BE2C (cell line): ENCODE results near the gene ALLC.
"Not testable (repeated sequence)": the region's sequence is repeated elsewhere in the genome, so short reads cannot be mapped to it uniquely, and the experiment has no call there.

Experiments
- DNase-seq: peaks from one replicate; pipeline ENCODE4 v3.0.0-alpha.2; 2020
- H3K27me3 ChIP-seq: fragments of 250-450 bp; sonication (Bioruptor Pico); 2 replicates; pipeline ENCODE4 v1.5.1; 2020; ENCODE audit warnings: mild to moderate bottlenecking
- H3K36me3 ChIP-seq: fragments of 250-450 bp; sonication (Bioruptor Pico); 2 replicates; pipeline ENCODE4 v1.5.1; 2020; ENCODE audit warnings: mild to moderate bottlenecking
- H3K4me1 ChIP-seq: fragments of 250-450 bp; sonication (Bioruptor Pico); 2 replicates; pipeline ENCODE4 v1.5.1; 2020
- H3K4me3 ChIP-seq: 2 replicates; pipeline ENCODE4 v1.5.1; 2011; ENCODE audit warnings: low read depth, low read length
- H3K9me3 ChIP-seq: fragments of 250-450 bp; sonication (Bioruptor Pico); 2 replicates; pipeline ENCODE4 v1.5.1; 2020
- TF ChIP-seq, protein P1 (sequence below): IDR thresholded peaks from 2 replicates; pipeline ENCODE4 v1.5.1; 2012; ENCODE audit warnings: mild to moderate bottlenecking, low read depth, low read length

The ALLC gene

GRCh38 chr2:3619033-3619432 is 39.0 kb upstream of the ALLC start:
- DNase-seq: no peak
- Histone ChIP-seq H3K4me1 (no peaks in the 10 kb centered on the region; the same call in 1 of the 2 replicates), H3K4me3 (no peak overlapping the region), H3K36me3 (peaks cover 22% of the 10 kb centered on the region), H3K9me3 (no peaks in the 10 kb centered on the region), H3K27me3 (no peaks in the 10 kb centered on the region)
- TF ChIP-seq, protein P1, sequence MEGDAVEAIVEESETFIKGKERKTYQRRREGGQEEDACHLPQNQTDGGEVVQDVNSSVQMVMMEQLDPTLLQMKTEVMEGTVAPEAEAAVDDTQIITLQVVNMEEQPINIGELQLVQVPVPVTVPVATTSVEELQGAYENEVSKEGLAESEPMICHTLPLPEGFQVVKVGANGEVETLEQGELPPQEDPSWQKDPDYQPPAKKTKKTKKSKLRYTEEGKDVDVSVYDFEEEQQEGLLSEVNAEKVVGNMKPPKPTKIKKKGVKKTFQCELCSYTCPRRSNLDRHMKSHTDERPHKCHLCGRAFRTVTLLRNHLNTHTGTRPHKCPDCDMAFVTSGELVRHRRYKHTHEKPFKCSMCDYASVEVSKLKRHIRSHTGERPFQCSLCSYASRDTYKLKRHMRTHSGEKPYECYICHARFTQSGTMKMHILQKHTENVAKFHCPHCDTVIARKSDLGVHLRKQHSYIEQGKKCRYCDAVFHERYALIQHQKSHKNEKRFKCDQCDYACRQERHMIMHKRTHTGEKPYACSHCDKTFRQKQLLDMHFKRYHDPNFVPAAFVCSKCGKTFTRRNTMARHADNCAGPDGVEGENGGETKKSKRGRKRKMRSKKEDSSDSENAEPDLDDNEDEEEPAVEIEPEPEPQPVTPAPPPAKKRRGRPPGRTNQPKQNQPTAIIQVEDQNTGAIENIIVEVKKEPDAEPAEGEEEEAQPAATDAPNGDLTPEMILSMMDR: no peak

DNA sequence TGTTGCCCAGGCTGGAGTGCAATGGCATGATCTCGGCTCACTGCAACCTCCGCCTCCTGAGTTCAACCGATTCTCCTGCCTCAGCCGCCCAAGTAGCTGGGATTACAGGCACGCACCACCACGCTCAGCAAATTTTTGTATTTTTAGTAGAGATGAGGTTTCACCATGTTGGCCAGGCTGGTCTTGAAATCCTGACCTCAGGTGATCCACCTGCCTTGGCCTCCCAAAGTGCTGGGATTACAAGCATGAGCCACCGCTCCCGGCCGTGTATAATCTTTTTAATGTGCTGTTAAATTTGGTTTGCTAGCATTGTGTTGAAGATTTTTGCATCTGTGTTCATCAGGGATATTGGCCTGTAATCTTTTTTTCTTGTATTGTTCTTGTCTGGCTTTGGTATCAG is 38.3 kb upstream of the ALLC start:
- DNase-seq, H3K27me3 ChIP-seq, H3K4me1 ChIP-seq, H3K9me3 ChIP-seq, H3K4me3 ChIP-seq: not testable (repeated sequence)
- peaks cover 18% of the 10 kb centered on the region; the same call in 1 of the 2 replicates for H3K36me3 ChIP-seq

DNA sequence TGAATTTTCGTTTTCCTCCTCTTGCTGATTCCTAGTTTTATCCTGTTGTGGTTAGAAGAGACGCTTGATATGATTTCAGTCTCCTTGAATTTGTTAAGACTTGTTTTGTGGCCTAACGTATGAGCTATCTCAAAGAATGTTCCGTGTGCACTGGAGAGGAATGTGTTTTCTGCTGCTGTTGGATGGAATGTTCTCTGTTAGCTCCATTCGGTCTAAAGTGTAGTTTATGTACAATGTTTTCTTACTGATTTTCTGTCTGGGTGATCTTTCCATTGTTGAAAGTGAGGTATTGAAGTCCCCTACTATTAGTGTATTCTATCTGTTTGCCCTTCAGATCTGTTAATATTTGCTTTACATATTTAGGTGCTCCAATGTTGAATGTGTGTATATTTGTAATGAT is 37.2 kb upstream of the ALLC start:
- Histone ChIP-seq H3K9me3 (no peaks in the 10 kb centered on the region), H3K27me3 (no peaks in the 10 kb centered on the region), H3K4me3 (no peak overlapping the region), H3K4me1 (no peaks in the 10 kb centered on the region; the same call in 1 of the 2 replicates), H3K36me3 (peaks cover 21% of the 10 kb centered on the region)
- TF ChIP-seq, protein P1: no peak
- DNase-seq: no peak

DNA sequence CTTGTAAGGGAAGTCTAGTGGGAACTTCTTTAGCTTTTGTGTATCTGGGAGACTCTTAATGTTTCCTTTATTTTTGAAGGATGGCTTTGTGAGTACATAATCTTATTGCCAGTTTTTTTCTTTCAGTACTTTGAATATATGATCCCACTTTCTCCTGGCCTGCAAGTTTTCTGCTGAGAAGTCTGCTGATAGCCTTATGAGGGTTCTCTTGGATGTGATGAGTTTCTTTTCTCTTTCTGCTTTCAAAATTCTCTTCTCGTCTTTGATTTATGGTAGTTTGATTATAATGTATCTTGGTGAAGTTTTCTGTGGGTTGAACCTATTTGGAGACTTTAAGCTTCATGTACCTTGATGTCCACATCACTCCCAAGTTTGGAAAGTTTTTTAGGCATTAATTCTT is 35.0 kb upstream of the ALLC start:
- TF ChIP-seq, protein P1: no peak
- no peaks in the 10 kb centered on the region for H3K9me3 ChIP-seq
- H3K4me1 ChIP-seq: no peaks in the 10 kb centered on the region; the same call in 1 of the 2 replicates
- DNase-seq: no peak
- H3K27me3 ChIP-seq: no peaks in the 10 kb centered on the region
- no peak overlapping the region for H3K4me3 ChIP-seq
- H3K36me3 ChIP-seq: peaks cover 23% of the 10 kb centered on the region

DNA sequence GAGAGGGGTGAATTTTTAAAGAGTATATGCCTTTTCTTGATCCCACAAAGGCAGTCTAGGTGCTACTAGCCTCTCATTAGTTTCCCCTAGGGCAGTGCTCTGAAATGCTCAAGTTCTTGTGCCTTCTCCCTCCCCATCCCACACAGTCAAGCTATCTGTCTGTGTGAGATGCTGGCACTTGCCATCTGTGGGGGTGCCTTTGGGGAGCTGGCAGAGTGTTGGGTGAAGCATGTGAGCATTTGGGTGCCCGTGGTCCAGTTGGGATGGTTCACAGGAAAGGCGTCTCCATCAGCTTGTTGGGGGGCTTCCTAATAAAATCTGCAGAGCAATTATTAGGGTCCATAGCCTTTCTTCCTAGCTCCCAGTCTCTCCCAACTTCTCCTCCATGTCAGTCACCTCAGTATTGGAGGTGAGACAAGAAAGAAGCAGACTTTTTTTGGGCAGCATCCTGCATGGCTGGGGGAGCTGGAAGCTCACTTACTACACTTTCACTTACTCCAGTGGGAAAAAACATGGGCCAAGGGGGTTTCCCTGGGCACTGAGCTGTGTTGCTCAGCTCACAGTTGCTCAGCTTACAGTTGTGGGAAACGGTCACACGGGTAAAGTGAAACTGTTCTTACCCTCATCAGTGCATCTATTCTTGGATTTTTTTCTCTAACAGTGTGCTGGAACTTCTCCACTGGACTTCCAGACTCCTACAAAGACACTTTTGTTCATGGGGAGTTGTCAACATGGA is 33.8 kb upstream of the ALLC start:
- Histone ChIP-seq H3K9me3 (no peaks in the 10 kb centered on the region), H3K27me3 (no peaks in the 10 kb centered on the region), H3K4me1 (no peaks in the 10 kb centered on the region), H3K4me3 (no peak overlapping the region), H3K36me3 (peaks cover 22% of the 10 kb centered on the region)
- TF ChIP-seq, protein P1: no peak
- DNase-seq: no peak

DNA sequence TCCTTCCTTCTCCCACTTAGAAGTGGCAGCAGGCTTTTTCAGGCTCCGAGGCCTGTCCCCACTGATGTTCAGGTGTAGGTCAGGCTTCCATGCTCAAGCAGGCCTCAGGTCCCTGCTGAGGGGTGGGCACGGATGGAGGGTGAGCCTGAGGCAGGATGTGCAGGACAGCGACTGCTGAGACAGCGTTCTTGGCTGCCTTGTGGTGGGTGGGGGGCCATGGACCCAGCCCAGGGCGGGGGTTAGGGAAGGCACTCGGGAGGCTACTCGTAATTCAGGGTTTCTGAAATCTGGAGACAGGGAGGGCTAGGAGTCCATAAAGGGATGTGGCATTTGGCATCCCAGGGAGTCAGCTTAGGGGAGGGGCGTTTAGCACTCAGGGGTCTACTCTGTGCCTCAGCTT is 32.8 kb upstream of the ALLC start:
- TF ChIP-seq, protein P1: no peak
- Histone ChIP-seq H3K4me1 (no peaks in the 10 kb centered on the region), H3K27me3 (no peaks in the 10 kb centered on the region), H3K9me3 (no peaks in the 10 kb centered on the region), H3K36me3 (peaks cover 17% of the 10 kb centered on the region), H3K4me3 (no peak overlapping the region)
- no peak for DNase-seq
